ENCODE measurements around the gene MUC2.

The MUC2 gene

GRCh38 chr11:1074244-1075221, at the start of gene MUC2:
Gene MUC2 (plus strand): TSS chr11:1074874.
- DNase-seq (ENCODE audit: low read depth): no peak

- no peak for DNase-seq (ENCODE audit: low read depth)
These were observed 49.1 kb upstream of the MUC2 start for GRCh38 chr11:1025410-1026162.

- no peak for DNase-seq (ENCODE audit: low read depth)
These were observed 48.6 kb upstream of the MUC2 start for GRCh38 chr11:1026163-1026450.

GRCh38 chr11:1026641-1027482, 47.8 kb upstream of the MUC2 start:
- DNase-seq (ENCODE audit: low read depth): no peak

GRCh38 chr11:1027483-1028290, 47.0 kb upstream of the MUC2 start:
- DNase-seq (ENCODE audit: low read depth): no peak

- no peak for DNase-seq (ENCODE audit: low read depth)
These were observed 46.5 kb upstream of the MUC2 start for GRCh38 chr11:1028291-1028540.

- DNase-seq (ENCODE audit: low read depth): no peak
These were observed 46.1 kb upstream of the MUC2 start for GRCh38 chr11:1028616-1029015.

- DNase-seq (ENCODE audit: low read depth): no peak
These were observed 45.6 kb upstream of the MUC2 start for GRCh38 chr11:1029051-1029450.

GRCh38 chr11:1029654-1030053, 45.0 kb upstream of the MUC2 start:
- no peak for DNase-seq (ENCODE audit: low read depth)

- DNase-seq (ENCODE audit: low read depth): no peak
These were observed 44.6 kb upstream of the MUC2 start for GRCh38 chr11:1030086-1030485.

- no peak for DNase-seq (ENCODE audit: low read depth)
These were observed 44.1 kb upstream of the MUC2 start for GRCh38 chr11:1030556-1030955.

- DNase-seq (ENCODE audit: low read depth): no peak
These were observed 43.4 kb upstream of the MUC2 start for GRCh38 chr11:1031121-1031899.

- no peak for DNase-seq (ENCODE audit: low read depth)
These were observed 42.3 kb upstream of the MUC2 start for GRCh38 chr11:1032310-1032891.

GRCh38 chr11:1033016-1033798, 41.5 kb upstream of the MUC2 start:
- no peak for DNase-seq (ENCODE audit: low read depth)

GRCh38 chr11:1034001-1034400, 40.7 kb upstream of the MUC2 start:
- no peak for DNase-seq (ENCODE audit: low read depth)

GRCh38 chr11:1034456-1035295, 40.0 kb upstream of the MUC2 start:
- no peak for DNase-seq (ENCODE audit: low read depth)

GRCh38 chr11:1035577-1036283, 38.9 kb upstream of the MUC2 start:
- DNase-seq (ENCODE audit: low read depth): no peak

GRCh38 chr11:1036303-1036923, 38.3 kb upstream of the MUC2 start, which contains the start of gene MUC6:
Gene MUC6 (minus strand): TSS chr11:1036718. CDS start chr11:1036655, 63 bp downstream.
- no peak for DNase-seq (ENCODE audit: low read depth)
